Stimulated activated CD8-positive, alpha-beta memory T cell treated with anti-CD3 and anti-CD28 coated beads, Interleukin-2, amount 100 ng/mL, for 48 hours (primary cell): ENCODE data around the gene SHE.

Experiments
- DNase-seq, 2 donors: peaks; one replicate each; pipeline ENCODE4 v3.0.0-alpha.2; 2020; ENCODE audit warnings: low read depth in 2 of 2

The SHE gene

DNA sequence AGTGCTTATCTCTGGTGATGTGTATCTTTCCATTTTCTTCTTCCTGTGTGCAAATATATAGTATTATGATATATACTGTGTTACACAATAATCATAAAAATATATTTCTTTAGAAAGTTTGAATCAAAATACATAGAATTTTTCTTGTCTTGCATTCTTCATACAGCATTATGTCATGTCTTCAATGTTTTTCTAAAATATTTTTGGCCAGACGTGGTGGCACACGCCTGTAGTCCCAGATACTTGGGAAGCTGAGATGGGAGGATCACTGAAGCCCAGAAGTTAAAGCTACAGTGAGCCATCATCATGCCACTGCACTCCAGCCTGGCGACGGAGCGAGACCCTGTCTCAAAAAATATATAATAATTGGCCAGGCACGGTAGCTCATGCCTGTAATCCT lies 55.4 kb downstream of the SHE start:
- no peak for DNase-seq

DNA sequence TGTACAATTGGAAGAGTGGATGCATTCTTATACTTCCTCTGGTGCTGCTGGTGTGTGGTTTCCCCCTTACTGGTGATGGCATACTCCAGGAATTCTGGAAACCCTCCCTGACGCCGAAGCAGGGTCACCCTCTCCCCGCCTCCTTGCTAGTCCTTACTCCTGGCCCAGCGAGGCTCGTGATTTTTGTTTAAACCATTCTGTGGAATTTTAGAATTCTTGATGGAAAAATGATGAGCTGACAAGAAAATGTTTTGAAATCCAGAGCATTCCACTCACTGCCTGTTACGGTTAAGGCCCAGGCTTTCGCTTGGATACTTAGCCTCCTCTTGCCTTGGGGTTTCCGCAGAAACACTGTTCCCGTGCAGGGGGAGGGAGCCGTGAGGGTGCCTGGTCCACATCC lies 55.9 kb downstream of the SHE start:
- DNase-seq, result no peak

DNA sequence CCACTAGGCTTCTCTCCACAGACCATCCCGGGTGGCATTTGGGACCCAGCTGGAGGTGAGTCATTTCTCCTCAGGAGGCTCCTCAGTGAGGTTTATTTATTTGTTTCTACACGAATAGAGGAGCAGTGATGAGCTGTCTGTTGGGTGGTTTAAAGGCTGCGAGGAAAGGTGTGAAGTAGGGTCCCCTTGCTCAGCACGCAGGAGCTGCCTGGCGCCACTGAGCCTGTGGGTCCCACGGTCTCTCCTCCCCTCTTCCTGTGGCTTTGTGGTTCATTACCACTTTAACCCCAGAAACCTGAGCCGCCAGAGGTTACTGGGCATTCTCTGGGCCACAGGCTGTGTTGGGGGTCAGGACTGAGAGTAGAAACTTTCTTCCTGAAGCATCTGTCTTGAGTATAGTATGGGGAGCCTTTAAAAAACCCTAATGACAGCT lies 57.2 kb downstream of the SHE start:
- DNase-seq, result peak in 1 of 2 donors; percentile 42

DNA sequence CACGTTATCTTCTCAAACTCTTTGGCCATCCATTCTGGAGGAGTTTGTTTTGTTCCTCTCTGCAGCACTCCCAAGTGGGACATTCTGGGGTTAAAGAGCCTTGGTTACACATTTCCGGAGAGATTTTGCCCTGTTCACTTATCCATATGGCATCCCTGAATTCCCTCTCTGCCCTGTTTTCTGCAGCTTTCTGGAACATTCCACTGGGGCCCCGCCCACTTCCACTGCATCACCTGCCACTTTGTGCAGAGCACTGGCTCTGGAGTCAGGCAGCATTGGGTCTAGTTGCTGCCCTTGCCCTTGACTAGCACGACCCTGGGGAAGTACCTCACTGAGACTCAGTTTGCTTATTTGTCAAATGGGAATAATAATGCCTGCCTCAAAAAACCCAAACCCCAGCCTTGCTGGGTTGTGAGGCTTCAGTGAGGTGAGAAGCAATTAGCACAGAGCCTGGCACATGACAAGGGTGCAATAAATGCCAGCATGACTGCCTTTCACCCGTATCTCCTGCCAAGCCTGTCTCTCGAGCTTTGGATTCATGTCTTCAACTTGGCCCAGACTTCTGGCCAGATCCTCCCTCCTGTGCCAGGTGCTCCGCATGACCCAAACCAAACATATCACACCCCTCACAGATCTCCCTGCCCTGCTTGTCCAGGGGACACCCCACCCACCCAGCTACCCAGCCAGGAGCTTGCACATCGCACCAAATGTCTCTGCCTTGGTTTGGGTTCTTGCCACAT lies 58.8 kb downstream of the SHE start:
- no peak for DNase-seq

DNA sequence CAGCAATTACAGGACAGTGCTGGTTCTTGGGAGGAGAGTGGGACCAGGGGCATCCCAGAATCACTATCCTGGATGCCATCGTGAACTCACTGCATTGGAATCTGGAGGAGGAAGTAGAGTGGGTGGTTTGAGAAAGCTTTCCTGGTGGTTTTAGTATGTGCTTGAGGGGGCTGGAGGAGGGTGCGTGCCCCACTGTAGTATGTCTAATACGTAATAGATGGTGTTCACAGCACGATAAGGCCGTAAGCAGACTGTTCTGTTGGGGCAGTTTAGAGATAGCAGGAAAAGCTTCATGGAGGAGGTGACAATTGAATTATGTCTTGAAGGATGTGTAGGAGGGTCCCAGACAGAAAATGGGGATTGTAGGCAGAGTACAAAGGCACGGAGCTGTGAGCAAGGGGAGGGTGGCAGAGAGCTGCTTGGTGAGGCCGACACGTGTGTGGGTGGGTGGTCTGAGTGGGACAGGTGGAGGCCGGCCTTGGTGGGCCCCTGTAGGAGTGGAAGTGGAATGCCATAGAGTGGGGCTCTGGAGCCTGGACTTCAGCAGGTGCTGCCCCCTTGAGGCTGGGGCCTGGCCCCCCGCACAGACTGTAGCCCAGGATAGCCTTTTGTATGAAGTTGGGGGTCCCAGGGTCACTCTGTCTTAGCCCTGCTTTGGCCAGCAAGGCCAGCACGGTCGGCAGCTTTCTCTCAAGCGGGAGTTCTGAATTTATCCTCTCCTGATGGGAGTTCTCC lies 60.0 kb downstream of the SHE start:
- no peak for DNase-seq

DNA sequence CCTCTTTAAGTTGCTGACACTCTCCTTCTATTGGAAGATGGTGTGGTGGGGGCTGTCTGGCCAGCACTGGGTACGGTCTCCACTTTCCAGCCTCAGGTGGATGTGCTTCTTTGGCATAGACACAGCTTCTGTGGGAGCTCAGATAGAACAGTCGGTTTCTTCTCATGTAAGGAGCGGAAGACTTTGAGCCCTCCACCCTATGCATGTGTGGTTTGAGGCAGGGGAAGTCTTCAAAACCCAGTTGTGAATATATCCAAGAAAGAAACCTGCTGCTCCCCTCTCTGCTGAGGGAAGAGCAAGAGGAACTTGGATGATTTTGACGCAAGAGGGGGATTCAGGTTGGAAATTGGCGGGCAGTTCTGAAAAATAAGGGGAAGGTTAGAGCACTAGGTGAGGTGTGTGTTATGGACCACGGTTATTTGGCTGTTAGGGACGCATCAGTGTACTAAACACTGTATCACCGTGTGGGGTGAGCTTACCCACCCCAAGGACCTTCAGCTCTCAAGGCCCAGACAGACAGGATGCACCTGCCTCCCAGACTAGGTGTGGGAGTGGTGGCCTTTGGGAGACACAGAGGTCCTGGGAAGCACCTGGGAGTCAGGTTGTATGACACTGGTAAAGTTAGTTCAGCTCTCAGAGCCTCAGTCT lies 60.8 kb downstream of the SHE start:
- DNase-seq, result no peak

DNA sequence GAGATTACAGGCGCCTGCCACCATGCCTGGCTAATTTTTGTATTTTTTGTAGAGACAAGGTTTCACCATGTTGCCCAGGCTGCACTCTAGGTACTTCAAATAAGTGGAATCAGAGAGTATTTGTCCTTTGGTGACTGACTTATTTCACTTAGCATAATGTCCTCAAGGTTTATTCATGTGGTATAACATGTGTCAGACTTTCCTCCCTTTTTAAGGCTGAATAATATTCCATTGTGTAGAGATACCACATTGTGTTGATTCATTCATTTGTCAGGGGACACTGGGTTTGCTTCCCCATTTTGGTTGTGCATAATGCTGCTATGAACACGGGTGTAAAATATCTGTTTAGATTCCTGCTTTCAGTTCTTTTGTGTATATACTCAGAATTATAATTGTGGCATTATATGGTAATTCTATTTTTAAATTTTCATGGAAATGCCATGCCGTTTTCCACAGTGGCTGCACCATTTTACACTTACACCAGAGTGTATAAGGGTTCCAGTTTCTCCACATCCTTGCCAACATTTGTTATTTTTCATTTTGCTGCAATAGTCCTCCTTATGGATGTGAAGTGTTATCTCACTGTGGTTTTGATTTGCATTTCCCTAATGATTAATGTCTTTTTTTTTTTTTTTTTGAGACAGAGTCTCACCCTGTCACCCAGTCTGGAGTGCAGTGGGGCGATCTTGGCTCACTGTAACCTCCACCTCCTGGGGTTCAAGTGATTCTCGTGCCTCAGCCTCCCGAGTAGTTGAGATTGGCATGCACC lies 62.0 kb downstream of the SHE start:
- DNase-seq, result no peak

DNA sequence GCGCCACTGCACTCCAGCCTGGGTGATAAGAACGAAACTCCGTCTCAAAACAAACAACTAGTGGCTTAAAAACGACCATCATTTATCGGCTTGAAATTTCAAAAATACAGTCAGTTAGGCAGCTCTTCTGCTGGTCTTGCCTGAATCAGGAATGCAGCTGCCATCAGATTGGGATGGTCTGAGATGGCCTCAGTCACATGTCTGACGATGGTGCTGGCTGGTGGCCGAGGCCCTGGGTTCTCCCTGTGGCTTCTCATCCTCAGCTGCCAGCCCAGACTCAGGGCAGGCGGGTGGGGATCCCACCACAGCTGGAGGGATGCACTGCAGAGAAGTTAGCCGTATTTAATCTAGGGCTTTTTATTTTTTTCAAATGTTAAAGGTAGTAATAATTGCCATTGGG lies 65.8 kb downstream of the SHE start:
- no peak for DNase-seq

DNA sequence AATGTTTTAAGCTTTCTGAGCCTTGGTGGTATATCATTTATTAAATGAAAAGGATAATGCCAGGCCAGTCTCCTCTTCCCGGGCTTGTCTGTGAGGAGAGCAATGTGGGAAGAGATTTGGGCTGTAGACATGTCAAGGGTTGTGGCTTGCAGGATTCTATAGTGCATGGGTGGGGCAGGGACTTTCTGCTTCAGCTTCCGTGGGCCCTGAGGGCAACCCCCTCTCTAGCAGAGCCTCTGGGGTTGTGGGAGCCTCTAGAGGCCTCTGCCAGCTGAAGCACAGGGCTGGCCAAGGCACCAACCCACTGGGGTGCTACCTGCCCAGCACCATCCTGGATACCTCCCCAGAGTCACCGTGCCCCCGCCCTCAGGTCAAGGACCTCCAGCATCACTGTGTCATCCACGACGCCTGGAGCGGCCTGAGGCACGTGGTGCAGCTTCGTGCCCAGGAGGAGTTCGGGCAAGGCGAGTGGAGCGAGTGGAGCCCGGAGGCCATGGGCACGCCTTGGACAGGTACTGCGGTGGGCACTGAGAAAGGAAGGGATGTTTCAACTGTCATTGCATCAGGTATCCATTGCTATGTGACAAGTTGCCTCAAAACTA lies 66.5 kb downstream of the SHE start:
- no peak for DNase-seq

DNA sequence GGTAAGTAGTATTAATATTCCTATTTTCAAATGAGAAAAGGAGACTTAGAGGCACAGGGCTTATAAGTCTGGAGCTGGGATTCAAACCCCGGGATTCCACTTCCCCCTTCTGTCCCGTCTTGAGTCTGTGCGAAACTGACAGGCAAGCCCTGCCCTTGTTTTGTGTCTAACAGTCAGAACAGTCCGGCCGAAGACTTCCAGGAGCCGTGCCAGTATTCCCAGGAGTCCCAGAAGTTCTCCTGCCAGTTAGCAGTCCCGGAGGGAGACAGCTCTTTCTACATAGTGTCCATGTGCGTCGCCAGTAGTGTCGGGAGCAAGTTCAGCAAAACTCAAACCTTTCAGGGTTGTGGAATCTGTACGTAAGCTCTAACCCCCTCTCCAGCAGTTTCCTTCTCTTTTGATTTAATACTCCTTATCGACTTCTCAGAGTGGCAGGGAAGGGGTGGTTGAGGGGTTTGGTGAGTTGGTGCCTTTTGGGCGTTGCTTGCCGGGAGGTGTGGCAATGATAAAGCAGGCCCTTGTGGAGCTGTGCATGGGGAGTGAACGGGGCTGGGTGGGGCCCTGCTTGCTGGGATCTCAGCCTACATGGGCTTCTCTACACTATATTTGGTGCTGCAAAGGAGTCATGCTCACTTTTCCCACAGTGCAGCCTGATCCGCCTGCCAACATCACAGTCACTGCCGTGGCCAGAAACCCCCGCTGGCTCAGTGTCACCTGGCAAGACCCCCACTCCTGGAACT lies 67.7 kb downstream of the SHE start:
- no peak for DNase-seq

DNA sequence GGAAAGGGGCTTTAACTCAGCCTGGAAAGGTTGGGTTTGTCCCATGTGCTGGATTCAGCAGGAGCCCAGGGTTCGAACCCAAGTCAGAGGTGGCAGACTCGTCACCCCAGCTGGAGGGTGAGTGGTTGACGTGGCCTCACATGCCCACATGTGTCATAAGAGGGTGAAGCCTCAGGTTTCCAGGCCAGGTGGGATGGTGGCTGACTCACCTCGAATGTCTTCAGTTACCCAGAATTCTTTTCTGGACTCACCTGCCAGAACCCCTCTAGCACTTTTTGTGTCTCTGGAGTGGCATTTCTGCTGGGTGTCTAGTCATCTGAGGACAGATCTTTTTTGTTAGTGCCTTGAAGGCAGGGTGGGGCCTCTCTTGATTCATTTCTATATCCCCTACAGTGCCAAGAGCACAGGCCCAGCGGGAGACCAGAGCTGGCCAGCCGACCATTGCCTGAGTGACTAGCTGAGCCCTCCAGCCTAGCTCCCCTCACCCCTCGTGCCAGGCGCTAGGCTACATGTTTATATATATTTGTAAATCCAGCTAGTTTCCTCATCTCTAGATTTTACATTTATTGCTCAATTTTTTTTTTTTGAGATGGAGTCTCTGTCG lies 68.9 kb downstream of the SHE start:
- peak in 1 of 2 donors; percentile 38 for DNase-seq

DNA sequence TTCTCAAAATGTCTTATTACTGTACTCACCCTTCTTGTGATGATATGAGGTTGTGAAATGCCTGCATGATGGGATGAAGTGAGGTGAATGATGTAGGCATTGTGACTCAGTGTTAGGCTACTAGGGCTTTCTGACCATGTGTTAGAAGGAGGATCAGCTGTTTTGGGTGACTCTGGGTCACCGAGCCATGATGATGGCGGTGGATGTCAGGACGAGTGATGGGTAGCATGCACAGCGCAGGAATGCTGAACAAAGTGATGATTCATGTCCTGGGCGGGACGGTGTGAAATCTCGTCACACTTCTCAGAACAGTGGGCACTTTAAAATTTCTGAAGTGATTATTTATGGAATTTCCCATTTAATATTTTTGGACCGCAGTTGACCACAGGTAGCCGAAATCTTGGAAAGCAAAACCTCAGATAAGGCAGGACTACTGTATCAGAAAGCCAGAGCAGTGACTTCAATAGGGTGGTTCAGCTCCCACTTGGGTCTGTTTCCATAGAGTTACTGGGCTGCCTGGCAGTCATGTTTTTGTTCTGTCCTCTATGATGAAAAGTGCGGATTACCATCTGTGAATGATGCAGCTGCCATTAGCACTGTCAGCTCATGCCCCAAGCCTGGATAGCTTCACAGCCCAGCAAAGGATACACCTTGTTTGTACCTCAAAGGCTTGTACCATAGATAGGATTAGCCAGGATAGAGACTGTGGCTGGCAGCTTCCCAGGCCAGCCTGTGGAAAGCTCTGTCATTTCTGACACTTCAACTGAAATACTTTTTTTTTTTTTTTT lies 70.4 kb downstream of the SHE start:
- peak; percentile 37 to 48 for DNase-seq

DNA sequence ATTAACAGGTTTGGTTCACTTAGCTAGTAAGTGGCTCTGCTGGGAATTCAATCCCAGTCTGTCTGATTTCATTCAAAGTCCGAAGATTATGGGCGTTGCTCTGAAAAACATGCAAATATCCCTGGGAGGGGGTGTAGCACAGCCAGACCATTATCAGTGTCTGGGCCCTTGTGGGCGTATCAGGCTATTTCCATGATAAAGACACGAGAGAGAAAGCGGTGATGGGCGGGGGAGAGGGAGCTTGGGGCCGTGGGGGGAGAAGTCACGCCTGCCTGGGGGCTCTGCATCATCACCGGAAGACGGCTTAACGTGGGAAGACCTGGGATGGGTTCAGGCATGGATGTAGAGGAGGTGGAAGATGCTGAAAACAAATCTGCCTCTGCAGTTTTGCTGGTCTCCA lies 71.3 kb downstream of the SHE start:
- DNase-seq, result no peak

DNA sequence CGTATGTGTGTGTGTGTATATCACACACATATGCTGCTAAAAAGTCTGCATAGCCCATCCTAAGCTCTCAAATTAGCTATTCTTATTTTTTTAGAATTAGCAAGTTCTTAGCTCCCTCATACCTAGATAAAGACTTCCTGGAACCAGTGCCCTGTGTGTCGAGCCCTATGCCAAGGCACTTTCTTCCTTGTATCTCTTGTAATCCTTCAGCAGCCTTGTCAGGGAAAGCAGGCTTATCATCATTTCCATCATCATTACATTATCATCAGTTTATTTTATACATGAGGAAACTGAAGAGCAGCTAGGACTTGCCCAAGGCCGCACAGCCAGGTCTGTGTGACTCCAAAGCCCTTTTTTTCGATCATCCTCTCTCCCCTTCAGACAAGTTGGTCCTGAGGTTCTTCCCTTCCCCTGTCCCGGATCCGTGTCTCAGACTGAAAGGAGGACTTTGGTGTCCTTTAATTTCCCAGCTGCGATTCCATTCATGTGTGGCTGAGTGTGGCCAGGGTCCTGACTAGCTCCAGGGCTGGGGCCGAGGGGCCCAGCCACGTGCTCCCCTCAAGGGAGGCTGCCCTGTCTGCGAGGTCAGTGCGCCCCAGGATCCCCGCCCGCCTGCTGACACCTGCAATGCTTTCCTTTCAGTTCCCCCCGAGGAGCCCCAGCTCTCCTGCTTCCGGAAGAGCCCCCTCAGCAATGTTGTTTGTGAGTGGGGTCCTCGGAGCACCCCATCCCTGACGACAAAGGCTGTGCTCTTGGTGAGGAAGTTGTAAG lies 72.2 kb downstream of the SHE start:
- no peak for DNase-seq
